ENCODE data around the gene SNAP25. TPM values are rescaled to one million over a fixed set of nuclear protein-coding genes. Genes with fewer than 3 reads are reported as not detected.

SNAP25 gene
- total RNA-seq, 4 donors from 2014 or later = 0.47 to 5.5 (median 2.3) TPM

DNA sequence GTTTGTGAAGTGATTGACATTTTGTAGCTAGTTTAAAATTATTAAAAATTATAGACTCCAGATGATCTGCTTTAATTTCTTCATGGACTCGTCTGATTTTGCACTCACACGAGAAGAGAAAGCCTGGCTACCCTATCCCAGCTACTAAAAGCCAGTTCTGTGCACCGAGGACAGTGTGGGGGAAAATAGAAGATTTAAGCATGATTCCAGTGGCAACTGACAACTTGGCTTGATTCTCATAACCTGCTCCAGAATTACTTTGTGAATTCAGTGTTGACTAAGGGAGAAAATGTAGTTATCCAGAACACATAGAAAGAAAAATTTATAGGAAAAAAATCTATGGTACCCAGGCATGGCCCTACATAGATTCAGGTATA, 88.7 kb downstream of the SNAP25 start:
- Histone ChIP-seq H3K27ac (no peak overlapping the region), H3K4me3 (no peak overlapping the region), H3K27me3 (no peaks in the 10 kb centered on the region), H3K4me1 (no peaks in the 10 kb centered on the region), H3K36me3 (no peaks in the 10 kb centered on the region), H3K9me3 (no peaks in the 10 kb centered on the region)
- TF ChIP-seq, protein P1, sequence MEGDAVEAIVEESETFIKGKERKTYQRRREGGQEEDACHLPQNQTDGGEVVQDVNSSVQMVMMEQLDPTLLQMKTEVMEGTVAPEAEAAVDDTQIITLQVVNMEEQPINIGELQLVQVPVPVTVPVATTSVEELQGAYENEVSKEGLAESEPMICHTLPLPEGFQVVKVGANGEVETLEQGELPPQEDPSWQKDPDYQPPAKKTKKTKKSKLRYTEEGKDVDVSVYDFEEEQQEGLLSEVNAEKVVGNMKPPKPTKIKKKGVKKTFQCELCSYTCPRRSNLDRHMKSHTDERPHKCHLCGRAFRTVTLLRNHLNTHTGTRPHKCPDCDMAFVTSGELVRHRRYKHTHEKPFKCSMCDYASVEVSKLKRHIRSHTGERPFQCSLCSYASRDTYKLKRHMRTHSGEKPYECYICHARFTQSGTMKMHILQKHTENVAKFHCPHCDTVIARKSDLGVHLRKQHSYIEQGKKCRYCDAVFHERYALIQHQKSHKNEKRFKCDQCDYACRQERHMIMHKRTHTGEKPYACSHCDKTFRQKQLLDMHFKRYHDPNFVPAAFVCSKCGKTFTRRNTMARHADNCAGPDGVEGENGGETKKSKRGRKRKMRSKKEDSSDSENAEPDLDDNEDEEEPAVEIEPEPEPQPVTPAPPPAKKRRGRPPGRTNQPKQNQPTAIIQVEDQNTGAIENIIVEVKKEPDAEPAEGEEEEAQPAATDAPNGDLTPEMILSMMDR (IDR thresholded peaks at IDR 0.05) = no peak
- TF ChIP-seq EP300 (IDR thresholded peaks at IDR 0.05) = no peak
- no peak for TF ChIP-seq POLR2AphosphoS5 (IDR thresholded peaks at IDR 0.05)
- TF ChIP-seq POLR2A (IDR thresholded peaks at IDR 0.05) = no peak
- 58 to 77% methylated on average over 3 of the region's 3 CpGs for WGBS, 2 donors (ENCODE audit: low coverage in 1 of 2)
- ATAC-seq = no peak

DNA sequence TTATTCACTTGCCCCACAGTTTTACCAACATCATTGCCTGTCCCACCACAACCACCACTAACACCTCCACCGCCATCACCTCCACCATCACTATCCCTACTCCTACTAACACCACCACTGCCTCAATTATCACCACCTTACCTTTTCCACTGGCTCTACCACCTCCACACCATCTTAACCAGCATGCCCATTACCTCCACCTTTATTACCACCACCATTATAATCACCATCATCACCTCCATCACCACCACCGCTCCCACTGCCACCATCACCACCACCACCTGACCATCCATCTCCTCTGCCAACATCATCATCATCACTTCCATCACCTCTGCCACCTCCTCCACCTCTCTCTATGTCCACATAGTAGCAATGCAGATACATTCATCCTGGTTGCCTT, 90.0 kb downstream of the SNAP25 start:
- no peak for ATAC-seq
- no peaks in the 10 kb centered on the region for H3K9me3 ChIP-seq
- no peak overlapping the region for H3K4me3 ChIP-seq
- no peaks in the 10 kb centered on the region for H3K27me3 ChIP-seq
- WGBS, 2 donors (ENCODE audit: low coverage in 1 of 2) = 50 to 68% methylated on average over 2 of the region's 2 CpGs
- H3K4me1 ChIP-seq = no peaks in the 10 kb centered on the region
- no peak overlapping the region for H3K27ac ChIP-seq
- no peak for TF ChIP-seq POLR2AphosphoS5 (IDR thresholded peaks at IDR 0.05)
- TF ChIP-seq EP300 (IDR thresholded peaks at IDR 0.05) = no peak
- TF ChIP-seq, protein P1 (IDR thresholded peaks at IDR 0.05) = no peak
- no peak for TF ChIP-seq POLR2A (IDR thresholded peaks at IDR 0.05)
- H3K36me3 ChIP-seq = no peaks in the 10 kb centered on the region

DNA sequence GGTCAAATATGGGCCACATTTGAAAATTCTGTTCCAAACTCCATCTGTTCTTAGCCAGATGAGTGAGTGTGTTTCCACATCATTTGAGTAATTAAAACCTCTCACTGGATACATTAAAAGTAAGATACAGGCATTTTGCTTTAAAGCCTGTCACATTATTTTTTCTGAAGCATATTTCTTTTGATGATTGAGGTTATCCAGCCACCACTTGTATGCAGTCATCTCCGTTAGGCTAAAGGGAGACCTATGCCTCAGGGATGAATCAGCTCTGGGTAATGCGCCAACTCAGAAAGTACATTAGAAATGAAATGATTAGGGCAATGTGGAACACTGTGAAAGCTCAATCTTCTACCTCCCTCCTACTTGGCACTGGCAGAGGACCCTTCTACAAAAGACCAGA, 90.7 kb downstream of the SNAP25 start:
- ATAC-seq = no peak

DNA sequence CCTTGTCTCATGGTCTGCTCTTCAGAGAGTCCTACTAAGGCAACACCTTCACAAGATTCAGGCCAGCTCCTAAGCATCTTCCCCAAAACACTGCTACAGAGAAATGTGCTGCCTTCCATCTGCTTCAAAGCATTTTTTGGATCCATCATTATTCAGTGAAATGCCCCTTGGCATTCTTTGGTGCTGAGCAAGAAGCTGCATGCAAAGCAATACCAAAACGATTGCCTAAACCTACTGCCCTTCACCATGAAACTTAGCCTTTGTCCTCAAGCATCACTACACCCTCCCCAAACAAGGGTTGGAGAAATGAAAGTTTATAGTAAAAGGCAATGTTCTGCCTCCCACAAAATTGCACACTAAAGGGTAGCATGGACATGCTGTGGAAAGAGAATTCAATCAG, 93.5 kb downstream of the SNAP25 start:
- no peak overlapping the region for H3K4me3 ChIP-seq
- H3K36me3 ChIP-seq = no peaks in the 10 kb centered on the region
- no peak for ATAC-seq
- 83% methylated on average over 1 of the region's 1 CpG; no CpG with 5 or more reads in 1 of the 2 donors for WGBS, 2 donors (ENCODE audit: low coverage in 1 of 2)
- H3K27ac ChIP-seq = no peak overlapping the region
- H3K27me3 ChIP-seq = no peaks in the 10 kb centered on the region
- TF ChIP-seq POLR2AphosphoS5 (IDR thresholded peaks at IDR 0.05) (no peak), POLR2A (IDR thresholded peaks at IDR 0.05) (no peak), EP300 (IDR thresholded peaks at IDR 0.05) (no peak)
- TF ChIP-seq, protein P1 (IDR thresholded peaks at IDR 0.05) = no peak
- no peaks in the 10 kb centered on the region for H3K4me1 ChIP-seq
- H3K9me3 ChIP-seq = peaks cover 0 to 7% (median 0%) of the 10 kb centered on the region in 3 donors

More for the DNA sequence above, 90.7 kb downstream of the SNAP25 start:
- H3K4me1 ChIP-seq = no peaks in the 10 kb centered on the region
- no peaks in the 10 kb centered on the region for H3K36me3 ChIP-seq
- H3K4me3 ChIP-seq = no peak overlapping the region
- no peak overlapping the region for H3K27ac ChIP-seq
- H3K27me3 ChIP-seq = no peaks in the 10 kb centered on the region
- TF ChIP-seq, protein P1 (IDR thresholded peaks at IDR 0.05) = no peak
- no peaks in the 10 kb centered on the region for H3K9me3 ChIP-seq
- WGBS, 2 donors (ENCODE audit: low coverage in 1 of 2) = 58 to 70% methylated on average over 2 of the region's 2 CpGs

DNA sequence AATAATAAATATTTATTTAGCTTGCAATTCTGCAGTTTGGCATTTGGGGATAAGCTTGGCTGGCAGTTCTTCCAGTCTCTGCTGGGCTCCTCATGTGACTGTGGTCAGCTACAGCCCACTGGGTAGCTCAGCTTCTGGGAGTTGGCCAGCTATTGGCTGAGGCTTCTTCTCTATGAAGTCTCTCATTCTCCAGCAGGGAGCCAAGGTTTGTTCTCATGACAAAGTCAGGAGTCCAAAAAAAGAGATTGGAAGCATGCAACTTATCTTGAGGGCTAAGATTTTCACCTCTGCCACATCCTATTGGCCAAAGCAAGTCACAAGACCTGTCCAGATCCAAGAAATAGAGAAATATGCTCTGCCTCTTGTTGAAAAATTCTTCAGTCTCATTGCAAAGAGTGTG, 94.6 kb downstream of the SNAP25 start:
- no peak for ATAC-seq
- H3K27ac ChIP-seq = no peak overlapping the region

More for the DNA sequence above, 94.6 kb downstream of the SNAP25 start:
- TF ChIP-seq EP300 (IDR thresholded peaks at IDR 0.05) (no peak), POLR2AphosphoS5 (IDR thresholded peaks at IDR 0.05) (no peak), POLR2A (IDR thresholded peaks at IDR 0.05) (no peak)
- TF ChIP-seq, protein P1 (IDR thresholded peaks at IDR 0.05) = no peak
- H3K27me3 ChIP-seq = no peaks in the 10 kb centered on the region
- no peaks in the 10 kb centered on the region for H3K36me3 ChIP-seq
- no peak overlapping the region for H3K4me3 ChIP-seq
- no peaks in the 10 kb centered on the region for H3K4me1 ChIP-seq
- H3K9me3 ChIP-seq = peaks cover 0 to 7% (median 0%) of the 10 kb centered on the region in 3 donors
